HL-60/S4 treated with retinoic acid at 250 ng/mL for 4 days and 3 days (cell line): ENCODE results near the gene EIF3K.

Experiments used
- in situ Hi-C: fragments of 300-500 bp; cut with MboI; formaldehyde crosslinking; loops from 2 replicates; pipeline ENCODE4 v1.7.0; 2022; ENCODE audit warnings: low sequenced_read_pairs

The EIF3K gene

DNA sequence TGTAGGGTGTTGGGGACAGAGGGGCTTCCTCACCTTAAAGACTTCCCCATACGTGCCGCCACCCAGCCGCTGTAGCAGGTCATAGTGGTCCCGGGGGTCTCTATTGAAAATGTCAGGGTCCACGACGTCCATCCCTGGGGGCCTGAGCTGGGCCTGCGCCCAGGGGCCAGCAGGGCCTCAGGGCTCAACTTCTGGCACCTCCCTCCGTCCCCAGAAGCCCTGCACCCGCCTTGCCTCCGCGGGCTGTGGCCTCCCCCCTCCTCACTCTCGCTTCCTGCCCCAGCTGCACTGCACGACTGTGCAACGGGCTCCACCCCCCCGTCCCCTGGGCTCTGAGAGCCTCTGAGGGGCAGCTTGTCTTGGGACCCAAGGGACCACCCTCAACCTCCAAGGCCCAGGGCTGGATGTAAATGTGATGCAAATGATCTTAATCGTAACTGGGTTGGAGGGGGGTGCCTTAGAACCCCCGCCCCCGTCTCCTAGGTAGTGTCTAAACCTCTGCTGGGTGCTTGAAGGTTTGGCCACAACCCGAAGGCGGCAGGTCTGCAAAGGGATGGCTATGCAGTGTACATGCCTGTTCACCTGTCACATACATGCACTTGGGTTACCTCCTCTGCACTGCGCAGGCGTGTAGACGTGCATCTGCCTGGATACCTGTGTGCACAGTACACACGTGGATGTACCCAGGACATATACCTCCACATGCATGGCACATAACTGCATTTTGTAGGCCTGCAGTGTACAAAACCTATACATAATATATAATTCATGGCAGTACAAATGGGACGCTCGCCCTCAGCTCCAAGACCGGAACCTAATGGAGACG lies 1.0 kb upstream of the EIF3K start, which contains the start of gene MAP4K1:
Gene MAP4K1 (minus strand): TSS at position 190 of the 826 bp plus-strand sequence. CDS start 58 bp downstream, at position 132.
- in situ Hi-C loops = no loop called here

DNA sequence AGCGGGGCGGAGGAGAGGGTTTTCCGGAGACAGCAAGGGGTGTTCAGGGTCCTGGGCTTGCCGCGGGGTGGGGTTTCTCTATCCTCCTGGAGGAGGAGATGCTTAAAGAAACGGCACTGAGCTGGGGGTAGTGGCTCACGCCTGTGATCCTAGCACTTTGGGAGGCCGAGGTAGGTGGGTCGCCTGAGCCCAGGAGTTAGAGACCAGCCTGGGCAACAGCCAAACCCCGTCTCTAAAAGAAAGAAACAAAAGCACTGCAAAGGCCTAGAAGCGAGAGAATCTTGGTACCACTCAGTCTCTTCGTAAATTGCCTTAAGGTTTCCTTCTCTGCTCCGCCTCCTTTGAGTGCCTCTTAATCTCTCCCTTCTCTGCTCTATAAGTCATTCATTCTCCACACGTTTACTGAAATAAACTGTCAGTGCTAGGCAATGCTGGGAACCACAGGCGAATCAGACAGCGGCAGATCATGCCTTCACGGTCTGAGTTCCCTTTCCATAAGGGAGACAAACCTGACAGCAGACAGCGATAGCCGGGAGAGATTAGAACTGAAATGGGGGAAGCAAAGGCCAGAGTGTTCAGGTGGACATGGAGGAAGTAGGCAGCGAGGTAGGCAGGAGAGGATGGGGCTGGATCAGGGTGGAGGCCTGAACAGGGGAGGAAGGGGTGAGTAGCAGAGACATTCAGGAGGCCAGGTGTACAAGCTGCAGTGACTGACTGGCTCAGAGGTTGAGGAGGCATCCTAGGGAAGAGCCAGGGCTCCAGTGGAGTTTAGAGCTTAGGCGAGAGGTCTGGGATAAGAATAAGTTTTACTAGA lies 580 bp downstream of the EIF3K start:
- in situ Hi-C loops = no loop called here

DNA sequence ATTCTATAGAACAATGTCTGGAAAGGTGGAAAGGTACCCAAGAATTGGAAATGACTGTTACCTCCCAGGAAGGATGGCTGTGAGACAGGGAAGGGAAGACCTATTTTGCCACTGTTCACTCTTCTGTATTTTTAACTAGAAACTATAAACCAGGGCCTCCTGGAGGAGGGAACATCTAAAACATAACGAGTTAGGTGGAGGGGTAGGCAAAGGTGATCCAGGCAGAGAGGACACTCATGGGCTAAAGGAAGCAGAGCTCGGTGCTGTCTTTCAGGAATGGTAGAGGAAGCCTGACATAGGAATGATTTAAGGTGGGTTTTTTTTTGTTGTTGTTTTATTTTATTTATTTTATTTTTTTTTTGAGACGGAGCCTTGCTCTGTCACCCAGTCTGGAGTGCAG lies 5.8 kb downstream of the EIF3K start:
- in situ Hi-C loops = loop anchor here (25.0 kb wide), 1 partner anchor 713 kb away; the partner anchor contains the start of genes SIPA1L3 and WDR87

DNA sequence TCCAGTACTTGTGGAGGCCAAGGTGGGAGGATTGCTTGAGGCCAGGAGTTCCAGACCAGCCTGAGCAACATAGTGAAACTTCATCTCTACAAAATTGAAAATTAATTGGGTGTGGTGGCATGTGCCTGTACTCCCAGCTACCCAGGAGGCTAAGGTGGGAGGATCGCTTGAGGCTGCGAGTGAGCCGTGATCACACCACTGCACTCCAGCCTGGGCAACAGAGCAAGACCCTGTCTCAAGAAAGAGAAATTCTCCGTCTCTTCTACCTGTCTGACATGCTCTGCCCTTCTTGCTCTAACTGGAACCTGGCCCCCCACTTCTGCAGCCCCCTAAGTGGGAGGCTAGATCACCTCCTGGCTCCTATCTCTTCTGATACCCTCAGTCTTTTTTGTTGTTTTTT lies 7.4 kb downstream of the EIF3K start:
- in situ Hi-C loops = loop anchor here (25.0 kb wide), 1 partner anchor 714 kb away; the partner anchor contains the start of genes SIPA1L3 and WDR87

DNA sequence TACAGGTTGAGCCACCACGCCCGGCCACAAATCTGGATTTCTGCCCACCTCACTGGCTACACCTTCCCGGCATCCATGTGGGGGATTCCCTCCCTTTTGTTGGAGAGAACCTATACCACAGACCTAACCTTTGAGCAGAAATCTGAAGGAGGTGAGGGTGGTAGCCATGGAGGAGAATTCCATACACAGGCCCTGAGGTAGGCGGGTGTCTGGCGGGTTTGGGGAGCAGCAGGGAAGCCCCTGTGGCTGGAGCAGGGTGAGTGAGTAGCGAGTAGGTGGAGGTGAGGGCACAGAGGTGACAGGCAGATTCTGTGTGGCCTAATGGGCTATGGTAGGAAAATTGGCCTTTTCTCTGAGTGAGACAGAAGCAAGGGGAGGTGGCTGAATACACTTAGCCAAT lies 10.6 kb downstream of the EIF3K start:
- in situ Hi-C loops = loop anchor here (25.0 kb wide), 1 partner anchor 717 kb away; the partner anchor contains the start of genes SIPA1L3 and WDR87

DNA sequence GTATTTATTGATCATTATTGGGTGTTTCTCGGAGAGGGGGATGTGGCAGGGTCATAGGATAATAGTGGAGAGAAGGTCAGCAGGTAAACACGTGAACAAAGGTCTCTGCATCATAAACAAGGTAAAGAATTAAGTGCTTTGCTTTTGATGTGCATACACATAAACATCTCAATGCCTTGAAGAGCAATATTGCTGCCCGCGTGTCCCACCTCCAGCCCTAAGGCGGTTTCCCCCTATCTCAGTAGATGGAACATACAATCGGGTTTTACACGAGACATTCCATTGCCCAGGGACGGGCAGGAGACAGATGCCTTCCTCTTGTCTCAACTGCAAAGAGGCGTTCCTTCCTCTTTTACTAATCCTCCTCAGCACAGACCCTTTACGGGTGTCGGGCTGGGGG lies 12.3 kb downstream of the EIF3K start:
- in situ Hi-C loops = loop anchor here (10.0 to 25.0 kb wide), 2 partner anchors 236 to 719 kb away; partner anchors contain the start of genes SIPA1L3 and WDR87

DNA sequence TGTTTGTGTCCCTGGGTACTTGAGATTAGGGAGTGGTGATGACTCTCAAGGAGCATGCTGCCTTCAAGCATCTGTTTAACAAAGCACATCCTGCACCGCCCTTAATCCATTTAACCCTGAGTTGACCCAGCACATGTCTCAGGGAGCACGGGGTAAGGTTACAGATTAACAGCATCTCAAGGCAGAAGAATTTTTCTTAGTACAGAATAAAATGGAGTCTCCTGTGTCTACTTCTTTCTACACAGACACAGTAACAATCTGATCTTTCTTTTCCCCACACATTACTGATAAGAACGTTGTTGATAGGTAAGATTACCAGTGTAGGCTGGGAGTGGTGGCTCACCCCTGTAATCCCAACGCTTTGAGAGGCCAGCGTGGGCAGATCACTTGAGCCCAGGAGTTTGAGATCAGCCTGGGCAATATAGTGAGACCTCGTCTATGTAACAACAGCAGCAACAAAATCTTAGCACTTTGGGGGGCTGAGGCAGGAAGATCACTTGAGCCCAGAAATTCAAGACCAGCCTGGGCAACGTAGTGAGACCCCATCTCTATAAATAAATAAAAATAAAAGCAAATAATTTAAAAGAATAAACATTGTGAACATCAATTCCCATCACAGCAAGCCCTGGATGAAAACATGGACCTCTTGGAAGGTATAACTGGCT lies 13.0 kb downstream of the EIF3K start:
- in situ Hi-C loops = loop anchor here (10.0 to 25.0 kb wide), 2 partner anchors 237 to 720 kb away; partner anchors contain the start of genes SIPA1L3 and WDR87

DNA sequence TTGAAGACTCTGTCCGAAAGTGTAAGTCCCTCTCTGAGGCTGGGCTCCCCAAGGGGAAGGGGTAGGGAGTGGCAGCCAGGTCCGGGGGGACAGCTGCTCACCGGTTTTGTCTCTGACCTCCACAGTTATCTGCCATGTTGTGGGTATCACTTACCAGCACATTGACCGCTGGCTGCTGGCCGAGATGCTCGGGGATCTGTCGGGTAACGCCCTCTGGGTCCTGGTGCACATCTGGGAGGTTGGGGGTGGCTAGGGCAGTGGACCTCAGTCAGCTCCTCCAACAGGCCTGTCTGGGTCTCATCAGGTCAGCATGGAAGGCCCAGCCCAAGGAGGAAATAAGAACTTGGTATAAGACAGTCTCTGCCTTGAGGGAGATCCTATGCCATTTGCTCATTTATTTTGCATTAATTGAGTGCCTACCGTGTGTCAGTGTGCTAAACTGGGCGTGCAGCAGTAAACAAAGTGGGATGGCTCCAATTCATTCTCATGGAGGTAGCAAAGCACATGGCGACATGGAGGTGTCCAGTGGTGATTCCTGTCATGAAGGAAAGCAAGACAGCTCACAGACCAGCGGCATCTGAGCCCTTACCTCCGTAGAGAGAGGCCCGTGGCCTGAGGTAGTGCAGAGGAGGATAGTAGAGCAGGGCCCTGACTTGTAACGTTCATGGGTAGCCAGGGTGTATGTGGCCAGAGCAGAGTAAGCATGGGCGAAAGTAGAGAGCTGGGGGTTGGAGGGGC lies 13.7 kb downstream of the EIF3K start:
- in situ Hi-C loops = loop anchor here (10.0 to 25.0 kb wide), 2 partner anchors 238 to 720 kb away; partner anchors contain the start of genes SIPA1L3 and WDR87

DNA sequence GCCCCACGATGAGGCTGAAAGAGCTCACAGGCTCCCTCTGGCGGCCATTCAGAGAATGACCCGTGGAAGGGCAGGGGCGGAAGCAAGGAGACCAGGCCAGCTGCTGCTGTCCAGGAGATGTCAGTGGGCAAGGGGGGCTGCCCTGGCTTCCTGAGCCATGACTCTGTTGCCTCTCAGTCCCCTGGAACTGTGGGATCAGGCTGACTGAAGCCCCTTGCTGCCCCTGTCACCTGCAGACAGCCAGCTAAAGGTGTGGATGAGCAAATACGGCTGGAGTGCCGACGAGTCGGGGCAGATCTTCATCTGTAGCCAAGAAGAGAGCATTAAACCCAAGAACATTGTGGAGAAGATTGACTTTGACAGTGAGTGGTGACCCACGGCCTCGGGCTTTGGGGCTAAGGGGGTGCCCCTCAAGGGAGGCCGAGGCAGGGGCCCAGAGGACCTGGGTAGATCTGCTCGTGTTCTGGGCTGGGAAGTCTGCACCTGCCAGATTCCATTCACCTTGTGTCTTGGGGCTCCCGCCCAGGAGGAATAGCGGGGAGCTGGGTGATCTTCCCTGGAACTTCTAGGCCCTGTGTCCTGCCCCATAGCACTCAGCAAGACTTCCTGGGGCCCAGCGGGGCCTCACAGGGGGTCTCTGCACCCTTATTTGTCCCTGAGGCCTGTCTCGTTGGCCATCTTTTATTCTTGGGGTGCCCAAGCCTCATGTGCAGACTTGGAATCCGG lies 15.9 kb downstream of the EIF3K start:
- in situ Hi-C loops = loop anchor here (10.0 to 25.0 kb wide), 2 partner anchors 240 to 723 kb away; partner anchors contain the start of genes SIPA1L3 and WDR87

DNA sequence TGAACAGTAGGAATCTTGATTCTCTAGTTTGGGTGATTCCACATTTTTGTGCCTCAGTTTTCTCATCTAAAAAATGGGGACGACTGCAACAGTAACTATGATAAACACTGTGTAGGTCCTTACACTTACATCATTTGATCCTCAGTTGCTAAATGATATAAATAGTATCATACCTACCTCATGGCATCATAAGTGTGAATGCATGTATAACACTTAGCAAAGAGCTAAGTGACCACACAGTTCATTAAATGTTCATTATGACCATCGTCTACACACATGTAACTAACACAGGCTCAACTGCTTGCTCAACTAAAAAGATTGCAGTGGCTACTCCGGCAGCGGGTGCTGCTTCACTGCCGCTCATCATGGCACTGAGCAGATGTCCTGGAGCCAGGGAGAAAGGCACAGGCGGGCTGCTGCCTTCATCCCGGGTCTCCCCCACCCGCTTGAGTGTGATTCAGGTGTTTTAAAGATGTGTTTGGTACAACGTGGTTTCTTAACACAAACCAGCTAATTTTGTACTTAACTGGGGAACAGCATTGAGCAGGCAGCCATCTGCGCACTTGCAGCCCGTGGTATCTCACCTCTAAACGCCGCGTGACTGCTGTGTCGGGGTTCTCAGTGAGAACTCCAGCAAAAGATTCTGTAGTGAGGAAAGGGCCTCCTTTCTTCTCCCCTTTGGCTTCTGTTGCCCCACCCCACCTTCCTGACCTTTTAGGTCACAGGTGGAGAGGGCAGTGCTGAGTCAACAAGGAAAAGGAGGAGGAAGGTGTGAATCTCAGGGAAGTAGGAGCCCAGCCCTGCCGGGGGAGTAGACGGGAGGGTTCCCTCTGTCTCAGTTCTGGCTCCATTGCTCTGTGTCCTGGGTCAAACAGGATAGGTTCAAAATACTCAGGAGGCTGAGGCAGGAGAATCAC lies 16.8 kb downstream of the EIF3K start:
- in situ Hi-C loops = loop anchor here (10.0 to 25.0 kb wide), 2 partner anchors 241 to 723 kb away; partner anchors contain the start of genes SIPA1L3 and WDR87

DNA sequence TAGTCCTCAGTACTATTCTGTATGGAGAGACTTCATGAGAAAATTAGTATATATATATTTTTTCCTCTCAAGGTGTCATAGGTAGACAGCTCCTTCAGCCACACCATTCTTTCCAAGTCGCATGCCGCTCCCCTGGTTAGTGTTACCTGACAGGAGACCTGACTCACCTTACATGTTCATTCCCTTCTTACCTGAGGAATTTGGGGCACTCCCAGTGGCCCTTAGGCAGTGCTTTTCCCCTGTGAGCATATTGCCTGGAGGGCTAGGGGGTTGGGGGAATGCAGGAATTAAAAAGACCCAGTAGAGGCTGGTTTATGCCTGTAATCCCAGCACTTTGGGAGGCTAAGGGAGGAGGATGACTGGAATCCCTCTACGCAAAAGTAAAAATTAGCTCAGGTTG lies 19.5 kb downstream of the EIF3K start:
- in situ Hi-C loops = loop anchor here (10.0 to 25.0 kb wide), 2 partner anchors 244 to 726 kb away; partner anchors contain the start of genes SIPA1L3 and WDR87

DNA sequence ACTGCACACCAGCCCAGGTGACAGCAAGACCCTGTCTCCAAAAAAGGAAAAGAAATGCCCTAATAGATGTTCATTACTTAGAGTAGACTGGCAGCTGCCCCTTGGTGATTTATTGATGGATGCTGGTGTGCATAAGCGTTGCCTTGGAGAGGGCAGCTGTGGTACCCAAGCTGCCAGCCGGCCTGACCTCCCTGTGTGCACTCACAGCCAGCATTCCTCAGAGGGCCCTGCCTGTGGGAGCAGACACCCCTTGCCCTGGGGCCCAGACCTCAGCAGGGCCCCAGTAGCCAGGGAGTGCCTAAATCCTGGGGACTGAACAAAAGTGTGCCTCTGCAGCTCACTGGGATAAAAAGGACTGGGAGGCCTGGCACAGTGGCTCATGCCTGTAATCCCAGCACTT lies 20.7 kb downstream of the EIF3K start:
- in situ Hi-C loops = loop anchor here (10.0 to 25.0 kb wide), 2 partner anchors 245 to 727 kb away; partner anchors contain the start of genes SIPA1L3 and WDR87

DNA sequence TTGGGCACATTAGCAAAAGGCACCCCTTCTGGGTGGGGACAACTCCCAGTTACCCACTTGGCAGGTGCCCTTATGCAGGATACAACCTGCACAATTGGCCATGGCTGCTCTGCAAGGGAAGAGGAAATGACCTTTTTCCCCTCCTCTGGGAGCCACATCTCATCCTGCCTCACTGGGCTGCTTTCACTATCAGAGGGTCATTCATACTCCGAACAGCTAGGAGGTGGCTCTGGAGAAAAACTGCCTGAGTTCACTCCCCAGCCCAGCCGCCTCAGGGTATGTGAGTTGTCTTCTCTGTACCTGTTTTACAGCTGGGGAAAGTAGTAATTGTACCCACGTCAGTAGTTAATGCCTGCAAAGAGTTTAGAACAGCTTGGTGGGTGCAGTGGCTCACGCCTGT lies 21.4 kb downstream of the EIF3K start:
- in situ Hi-C loops = loop anchor here (25.0 kb wide), 1 partner anchor 728 kb away; the partner anchor contains the start of genes SIPA1L3 and WDR87

DNA sequence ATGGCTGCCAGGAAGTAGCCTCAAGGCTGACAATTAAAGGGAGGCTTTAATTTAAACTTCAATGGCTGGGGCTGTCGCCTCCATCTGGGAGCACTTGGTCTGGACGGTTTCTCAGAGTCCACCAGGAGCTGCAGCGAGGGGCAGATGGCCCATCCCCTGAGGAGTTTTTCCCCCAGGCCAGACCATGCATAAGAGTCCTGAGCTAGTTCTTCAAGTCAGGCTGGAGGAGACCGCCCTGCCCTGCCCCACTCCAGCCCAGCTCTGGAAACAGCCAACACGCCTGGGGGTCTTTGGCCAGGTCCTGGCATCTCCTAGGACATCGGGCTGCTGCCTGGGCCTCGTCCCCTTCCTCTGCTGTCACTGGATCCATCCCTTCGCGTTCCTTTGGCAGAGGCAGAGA lies 23.2 kb downstream of the EIF3K start:
- in situ Hi-C loops = loop anchor here (25.0 kb wide), 1 partner anchor 730 kb away; the partner anchor contains the start of genes SIPA1L3 and WDR87

DNA sequence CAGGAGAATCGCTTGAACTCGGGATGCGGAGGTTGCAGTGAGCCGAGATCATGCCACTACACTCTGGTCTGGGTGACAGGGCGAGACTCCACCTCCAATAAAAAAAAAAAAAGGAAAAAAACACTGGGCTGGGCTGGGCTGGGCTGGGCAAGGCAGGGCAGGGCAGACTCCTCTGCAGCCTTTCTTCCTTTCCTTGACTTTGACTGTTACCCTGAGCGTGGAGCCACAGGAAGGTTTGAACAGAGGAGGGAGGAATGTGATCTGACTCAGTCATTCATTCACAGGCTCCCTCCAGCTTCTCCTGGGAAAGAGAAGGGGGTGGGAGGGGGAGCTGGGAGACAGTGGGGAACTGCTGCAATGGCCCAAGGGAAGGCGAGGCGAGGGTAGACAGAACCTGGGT lies 25.7 kb downstream of the EIF3K start:
- in situ Hi-C loops = loop anchor here (25.0 kb wide), 1 partner anchor 732 kb away; the partner anchor contains the start of genes SIPA1L3 and WDR87

DNA sequence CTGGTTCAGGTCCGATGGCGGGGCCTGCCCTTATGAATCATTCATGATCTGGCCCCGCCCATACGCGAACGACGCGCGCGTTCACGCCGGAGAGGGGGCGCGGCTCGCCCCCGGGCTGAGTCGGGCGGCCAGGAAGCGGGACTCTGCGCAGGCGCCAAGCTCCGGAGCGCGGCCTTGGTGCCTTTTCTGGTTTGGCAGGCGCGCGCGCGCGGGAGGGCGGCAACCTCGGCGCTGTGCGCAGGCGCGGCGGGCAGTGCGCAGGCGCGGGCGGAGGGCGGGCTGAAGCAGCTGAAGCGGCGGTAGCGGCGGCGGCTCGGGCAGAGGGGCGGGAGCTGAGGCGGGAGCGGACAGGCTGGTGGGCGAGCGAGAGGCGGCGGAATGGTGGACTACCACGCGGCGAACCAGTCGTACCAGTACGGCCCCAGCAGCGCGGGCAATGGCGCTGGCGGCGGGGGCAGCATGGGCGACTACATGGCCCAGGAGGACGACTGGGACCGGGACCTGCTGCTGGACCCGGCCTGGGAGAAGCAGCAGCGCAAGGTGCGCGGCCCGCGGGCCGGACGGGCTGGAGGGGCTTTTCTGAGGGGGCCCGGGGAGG lies 28.5 kb downstream of the EIF3K start, which contains the start of gene ACTN4:
Gene ACTN4 (plus strand): TSS at position 282 of the 598 bp plus-strand sequence. CDS start 97 bp downstream, at position 379.
- in situ Hi-C loops = loop anchor here (25.0 kb wide), 1 partner anchor 735 kb away; the partner anchor contains the start of genes SIPA1L3 and WDR87
